Mesothelial cell of epicardium (in vitro differentiated cells): ENCODE measurements around the gene RANBP2. TPM values are rescaled to one million over a fixed set of nuclear protein-coding genes. Genes with fewer than 3 reads are reported as not detected.

Source experiments
- DNase-seq, 2 experiments: peaks; one replicate each; pipeline ENCODE4 v3.0.0; 2021; ENCODE audit warnings: low spot score in 2 of 2; ENCODE audit not compliant: unreplicated experiment in 2 of 2
- H3K27ac Mint-ChIP-seq: 2 replicates; pipeline ENCODE4 v1.8.0; 2021; ENCODE audit warnings: mixed read lengths
- H3K27me3 Mint-ChIP-seq: 2 replicates; pipeline ENCODE4 v1.8.0; 2021; ENCODE audit warnings: low read depth, mixed read lengths
- H3K36me3 Mint-ChIP-seq: 2 replicates; pipeline ENCODE4 v1.8.0; 2021; ENCODE audit warnings: mixed read lengths
- H3K4me1 Mint-ChIP-seq: 2 replicates; pipeline ENCODE4 v1.8.0; 2021; ENCODE audit warnings: mixed read lengths
- H3K4me3 Mint-ChIP-seq: 2 replicates; pipeline ENCODE4 v1.8.0; 2021; ENCODE audit warnings: mild to moderate bottlenecking, moderate library complexity, mixed read lengths
- H3K9me3 Mint-ChIP-seq: 2 replicates; pipeline ENCODE4 v1.8.0; 2021; ENCODE audit warnings: mixed read lengths
- CTCF ChIP-seq: fragments of 200-600 bp; sonication (generic); IDR thresholded peaks from one replicate; pipeline ENCODE4 v1.5.0; 2021; ENCODE audit warnings: antibody characterized with exemption; ENCODE audit not compliant: unreplicated experiment
- total RNA-seq: library from RNA; stranded (reverse); gene quantifications from 3 replicates; pipeline ENCODE4 v1.2.1, GENCODE V29; 2021

RANBP2 gene
- total RNA-seq, 1 donor from 2014 or later: 63.2 TPM

- Mint-ChIP-seq H3K36me3 (peaks cover 54% of the 10 kb centered on the region), H3K4me3 (no peak overlapping the region), H3K9me3 (peaks cover 33% of the 10 kb centered on the region), H3K27ac (no peak overlapping the region), H3K4me1 (peaks cover 16% of the 10 kb centered on the region), H3K27me3 (no peaks in the 10 kb centered on the region)
- no peak for DNase-seq
- TF ChIP-seq CTCF: no peak
These were observed 90.7 kb downstream of the RANBP2 start for GRCh38 chr2:108809936-108810335.

GRCh38 chr2:108810993-108811957 is 92.0 kb downstream of the RANBP2 start:
- H3K9me3 Mint-ChIP-seq: peaks cover 33% of the 10 kb centered on the region
- H3K27ac Mint-ChIP-seq: no peak overlapping the region
- TF ChIP-seq CTCF: no peak
- DNase-seq: no peak
- H3K27me3 Mint-ChIP-seq: no peaks in the 10 kb centered on the region
- H3K4me1 Mint-ChIP-seq: peaks cover 9% of the 10 kb centered on the region
- H3K4me3 Mint-ChIP-seq: no peak overlapping the region
- H3K36me3 Mint-ChIP-seq: peaks cover 58% of the 10 kb centered on the region

GRCh38 chr2:108813732-108814131 is 94.5 kb downstream of the RANBP2 start:
- Mint-ChIP-seq H3K36me3 (peaks cover 63% of the 10 kb centered on the region), H3K4me1 (no peaks in the 10 kb centered on the region), H3K27ac (no peak overlapping the region), H3K27me3 (no peaks in the 10 kb centered on the region), H3K9me3 (peaks cover 27% of the 10 kb centered on the region), H3K4me3 (no peak overlapping the region)
- no peak for DNase-seq
- TF ChIP-seq CTCF: no peak

- no peaks in the 10 kb centered on the region for H3K27me3 Mint-ChIP-seq
- peaks cover 27% of the 10 kb centered on the region for H3K9me3 Mint-ChIP-seq
- H3K4me3 Mint-ChIP-seq: no peak overlapping the region
- no peak for TF ChIP-seq CTCF
- no peaks in the 10 kb centered on the region for H3K4me1 Mint-ChIP-seq
- H3K27ac Mint-ChIP-seq: no peak overlapping the region
- DNase-seq: no peak
- peaks cover 66% of the 10 kb centered on the region for H3K36me3 Mint-ChIP-seq
These were observed 101.2 kb downstream of the RANBP2 start for GRCh38 chr2:108820482-108820881.

- DNase-seq: no peak
- no peaks in the 10 kb centered on the region for H3K27me3 Mint-ChIP-seq
- H3K4me1 Mint-ChIP-seq: no peaks in the 10 kb centered on the region
- peaks cover 60% of the 10 kb centered on the region for H3K36me3 Mint-ChIP-seq
- peaks cover 27% of the 10 kb centered on the region for H3K9me3 Mint-ChIP-seq
- no peak for TF ChIP-seq CTCF
- no peak overlapping the region for H3K27ac Mint-ChIP-seq
- no peak overlapping the region for H3K4me3 Mint-ChIP-seq
These were observed 104.0 kb downstream of the RANBP2 start for GRCh38 chr2:108823286-108823685.
